HCEC 1CT (cell line): Measurements from ENCODE around the gene CKAP5.
"Not testable (repeated sequence)": the region's sequence is repeated elsewhere in the genome, so short reads cannot be mapped to it uniquely, and the experiment has no call there.

Experiments used
- DNase-seq: peaks from one replicate; pipeline ENCODE4 v3.0.0-alpha.2; 2017

The CKAP5 gene

DNA sequence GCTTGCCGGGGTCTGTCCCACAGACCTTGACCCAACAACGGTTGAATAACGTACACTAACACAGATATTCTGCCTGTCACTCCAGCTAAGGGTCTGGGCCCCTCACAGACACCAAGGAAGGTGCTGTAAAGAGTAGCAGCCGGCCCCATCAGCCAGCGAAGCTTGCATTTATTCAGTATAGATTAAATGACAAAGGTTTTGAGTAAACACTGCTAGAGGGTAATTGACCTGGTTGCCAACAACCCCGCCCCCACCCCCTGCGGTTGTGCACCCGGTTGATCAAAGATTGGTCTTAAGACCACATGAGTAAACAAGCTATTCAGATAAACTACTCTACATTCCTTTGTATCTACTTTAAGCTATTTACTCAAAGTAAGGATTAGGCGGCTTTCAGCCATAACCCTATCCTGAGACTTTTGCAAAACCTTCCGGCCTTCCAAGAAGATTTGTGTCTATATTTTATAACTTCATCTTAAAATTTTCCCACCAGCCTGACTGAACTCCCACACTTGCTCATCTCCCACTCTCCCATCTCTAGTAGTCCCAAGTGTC lies 4.8 kb upstream of the CKAP5 start:
- no peak for DNase-seq

DNA sequence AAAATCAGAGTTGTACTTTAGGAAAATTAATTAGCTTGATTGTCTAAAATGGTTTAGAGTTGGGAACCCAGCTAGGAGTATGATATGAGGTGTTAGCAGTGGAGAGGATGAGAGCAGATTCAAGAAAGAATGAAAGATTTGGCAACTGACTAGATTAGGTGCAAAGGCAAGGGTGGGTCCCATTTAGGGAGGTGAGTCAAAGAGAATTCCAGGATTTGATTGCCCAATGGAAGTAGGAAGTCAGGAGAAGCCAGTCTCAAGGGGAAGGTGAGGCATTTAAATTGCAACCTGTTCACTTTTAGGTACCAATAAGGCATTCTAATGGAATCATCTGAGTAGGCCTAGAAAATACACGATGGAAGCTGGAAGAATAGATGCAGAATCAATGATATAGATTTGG lies 3.6 kb upstream of the CKAP5 start:
- DNase-seq: no peak

DNA sequence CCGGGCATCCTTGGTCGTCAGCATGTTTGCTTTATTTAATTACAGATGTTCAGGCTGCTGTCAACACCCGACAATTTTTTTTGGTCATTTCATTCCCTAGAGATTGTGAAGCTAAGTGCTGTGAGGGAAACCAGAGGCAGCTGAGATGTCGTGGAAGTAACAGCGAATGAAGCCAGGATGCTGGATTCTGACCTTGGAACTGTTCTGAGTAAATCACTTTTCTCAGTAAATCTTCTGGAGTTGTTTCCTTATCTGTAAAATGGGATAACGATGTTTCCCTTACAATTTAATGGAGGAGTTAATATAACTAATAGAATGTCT lies 390 bp upstream of the CKAP5 start:
- DNase-seq: peak; percentile 20

DNA sequence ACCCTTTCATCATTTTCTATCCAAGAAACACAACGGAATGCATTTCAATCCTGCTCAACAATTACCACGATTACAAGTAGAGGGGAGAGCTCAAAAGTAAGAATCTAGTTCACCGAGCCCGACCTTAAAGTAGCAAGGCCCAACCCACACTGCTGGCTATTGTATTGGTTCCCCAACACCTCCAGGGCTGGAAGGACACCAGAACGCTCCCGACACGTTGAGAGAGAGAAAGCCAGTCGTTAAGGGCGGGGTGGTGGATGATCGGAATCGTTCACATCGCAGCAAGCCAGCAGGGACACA lies 690 bp downstream of the CKAP5 start:
- no peak for DNase-seq

DNA sequence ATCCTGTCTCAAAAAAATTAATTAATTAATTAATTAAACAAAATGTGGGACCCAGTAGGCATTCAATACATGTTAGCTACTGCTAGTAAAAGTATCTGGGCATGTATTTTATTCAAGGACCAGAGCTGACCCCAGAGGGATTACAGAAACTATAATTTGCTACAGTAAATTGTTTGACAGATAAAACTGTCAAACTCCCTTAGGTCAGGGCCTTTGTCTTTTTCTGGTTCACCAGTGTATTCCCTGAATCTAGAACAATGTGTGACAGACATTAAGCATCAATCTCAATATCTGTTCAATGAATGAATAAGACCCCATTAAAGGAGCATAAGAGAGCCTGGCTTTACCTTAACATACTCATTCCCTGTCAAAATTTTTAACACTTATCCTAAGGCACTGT lies 6.0 kb downstream of the CKAP5 start:
- DNase-seq: no peak

DNA sequence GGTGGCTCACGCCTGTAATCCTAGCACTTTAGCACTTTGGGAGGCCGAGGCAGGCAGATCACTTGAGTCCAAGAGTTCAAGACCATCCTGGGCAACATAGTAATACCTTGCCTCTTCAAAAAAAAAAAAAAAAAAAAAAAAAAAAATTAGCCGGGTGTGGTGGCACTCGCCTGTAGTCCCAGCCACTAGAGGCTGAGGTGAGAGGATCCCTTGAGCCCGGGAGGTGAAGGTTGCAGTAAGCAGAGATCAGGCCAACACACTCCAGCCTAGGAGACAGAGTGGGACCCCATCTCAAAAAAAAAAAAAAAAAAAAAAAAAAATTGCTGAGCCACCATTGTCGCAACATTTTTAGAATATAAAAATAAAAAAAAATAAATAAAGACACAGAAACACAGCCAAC lies 7.6 kb downstream of the CKAP5 start:
- no peak for DNase-seq

DNA sequence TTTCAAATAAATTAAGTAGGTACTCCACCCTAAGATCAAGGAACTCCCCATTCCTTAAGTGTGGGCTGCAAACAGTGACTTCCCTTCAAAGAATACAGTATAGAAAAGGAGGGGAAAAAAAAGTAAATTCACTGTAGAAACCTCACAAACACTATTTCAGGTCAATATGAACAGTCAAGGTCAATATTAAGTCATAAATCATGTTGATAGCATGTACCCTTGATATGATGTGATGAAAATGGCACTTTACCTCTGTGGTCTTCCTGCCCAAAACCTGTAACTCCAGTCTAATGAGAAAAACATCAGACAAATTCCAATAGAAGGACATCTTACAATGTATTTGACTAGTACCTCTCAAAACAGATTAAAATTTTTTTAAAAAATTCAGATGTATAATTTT lies 8.2 kb downstream of the CKAP5 start:
- no peak for DNase-seq

DNA sequence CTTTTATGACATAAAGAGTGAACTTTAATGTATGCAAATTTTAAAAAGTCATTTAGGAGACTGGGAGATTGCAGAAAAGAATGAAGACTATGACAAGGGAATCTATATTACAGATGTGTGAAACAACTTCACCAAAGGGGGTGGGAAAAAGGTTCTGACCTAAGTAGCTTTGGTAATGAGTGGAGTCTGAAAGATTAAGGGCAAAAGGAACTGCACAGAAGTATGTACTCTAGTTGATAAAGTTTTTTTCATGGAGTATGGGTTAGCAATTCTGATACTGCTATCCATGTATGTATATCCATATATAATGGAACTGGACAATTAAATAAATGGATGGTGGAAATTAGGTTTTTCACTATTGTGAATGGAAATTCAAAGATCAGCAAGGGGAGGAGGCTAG lies 9.2 kb downstream of the CKAP5 start:
- DNase-seq: no peak

DNA sequence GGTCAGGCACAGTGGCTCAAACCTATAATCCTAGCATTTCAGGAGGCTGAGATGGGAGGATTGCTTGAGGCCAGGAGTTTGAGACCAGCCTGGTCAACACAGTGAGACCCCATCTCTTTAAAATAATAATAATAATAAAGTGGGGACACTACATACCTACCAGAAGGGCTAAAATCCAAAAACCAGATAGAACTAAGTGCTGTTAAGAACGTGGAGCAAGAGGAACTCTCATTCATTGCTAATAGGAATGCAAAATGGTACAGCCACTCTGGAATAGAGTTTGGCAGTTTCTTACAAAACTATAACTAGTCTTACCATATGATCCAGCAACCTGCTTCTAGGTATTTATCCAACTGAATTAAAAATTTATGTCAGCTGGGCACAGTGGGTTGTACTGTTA lies 9.6 kb downstream of the CKAP5 start:
- no peak for DNase-seq

DNA sequence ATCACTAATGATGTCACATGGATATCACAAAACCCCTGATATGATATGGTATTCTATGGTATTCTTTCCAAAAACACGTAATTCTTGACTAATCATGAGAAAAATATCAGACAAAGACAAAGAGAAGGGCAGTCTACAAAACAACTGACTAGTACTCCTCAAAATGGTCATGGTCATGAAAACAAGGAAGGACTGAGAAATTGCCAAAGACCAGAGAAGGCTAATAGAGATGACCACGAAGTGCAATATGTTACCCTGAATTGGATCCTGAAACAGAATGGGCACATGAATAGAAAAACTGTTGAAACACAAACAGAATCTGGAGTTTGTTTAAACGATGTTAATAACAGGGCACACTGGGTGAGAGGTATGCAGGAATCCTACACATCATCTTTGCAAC lies 10.2 kb downstream of the CKAP5 start:
- no peak for DNase-seq

DNA sequence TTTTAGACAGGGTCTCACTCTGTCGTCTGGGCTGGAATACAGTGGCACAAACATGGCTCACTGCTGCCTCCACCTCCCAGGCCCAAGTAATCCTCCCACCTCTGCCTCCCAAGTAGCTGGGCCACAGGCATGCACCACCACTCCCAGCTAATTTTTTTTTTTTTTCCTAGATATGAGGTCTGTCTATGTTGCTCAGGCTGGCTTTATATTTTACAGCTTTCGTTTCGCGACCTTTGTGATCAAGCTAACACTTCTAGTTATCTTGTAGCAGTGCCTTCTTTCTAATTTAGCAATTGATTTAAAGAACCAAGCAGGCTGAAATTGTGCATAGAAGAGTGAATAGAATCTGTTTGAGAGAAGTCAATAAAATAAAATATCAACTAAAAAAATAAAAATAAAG lies 11.3 kb downstream of the CKAP5 start:
- no peak for DNase-seq

DNA sequence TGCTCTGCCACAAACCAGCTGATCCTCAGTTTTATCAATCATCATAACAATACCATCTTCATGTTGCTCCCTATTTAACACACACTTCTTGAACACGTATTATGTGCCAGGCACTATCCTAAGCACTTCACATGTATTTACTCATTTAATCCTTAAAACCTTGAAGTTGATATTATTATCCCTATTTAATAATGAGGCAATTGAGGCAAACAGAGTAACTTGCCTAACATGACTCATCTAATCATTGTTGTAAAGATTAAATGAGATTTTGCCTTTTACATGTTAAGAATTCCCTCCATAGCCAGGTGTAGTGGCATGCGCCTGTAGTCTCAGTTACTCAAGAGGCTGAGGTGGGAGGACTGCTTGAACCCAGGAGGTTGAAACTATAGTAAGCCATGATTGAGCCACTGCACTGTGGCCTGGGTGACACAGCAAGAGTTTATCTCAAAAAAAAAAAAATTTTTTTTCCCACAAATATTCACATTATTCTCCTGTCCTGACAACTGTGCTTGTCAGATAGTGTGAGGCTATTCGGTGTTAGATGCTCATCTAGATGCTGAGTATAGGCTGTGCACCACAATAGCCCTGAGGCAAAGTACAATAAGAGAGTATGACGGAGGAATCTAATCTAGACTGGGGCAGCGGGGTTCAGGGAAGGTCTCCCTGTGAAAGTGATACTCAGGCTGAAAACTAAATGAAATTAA lies 13.4 kb downstream of the CKAP5 start:
- no peak for DNase-seq

DNA sequence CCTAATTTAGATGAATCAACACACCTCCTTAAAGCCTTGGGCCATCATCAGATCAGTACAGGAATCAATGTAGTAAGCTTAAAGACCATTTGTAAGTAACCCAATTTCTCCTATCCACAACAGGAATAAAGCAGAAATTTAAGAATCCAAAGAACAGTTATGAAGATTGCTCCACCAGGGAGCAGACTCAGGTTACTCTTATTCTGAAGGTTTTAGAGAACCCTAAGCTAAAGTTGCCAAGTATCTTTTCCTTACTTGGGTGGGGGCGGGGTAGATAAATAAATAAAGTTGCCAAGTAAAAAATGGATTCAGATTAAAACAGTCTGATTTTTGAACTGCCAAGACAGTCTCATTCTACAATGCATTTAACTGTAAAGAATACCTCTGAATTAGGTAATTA lies 18.1 kb downstream of the CKAP5 start:
- no peak for DNase-seq

DNA sequence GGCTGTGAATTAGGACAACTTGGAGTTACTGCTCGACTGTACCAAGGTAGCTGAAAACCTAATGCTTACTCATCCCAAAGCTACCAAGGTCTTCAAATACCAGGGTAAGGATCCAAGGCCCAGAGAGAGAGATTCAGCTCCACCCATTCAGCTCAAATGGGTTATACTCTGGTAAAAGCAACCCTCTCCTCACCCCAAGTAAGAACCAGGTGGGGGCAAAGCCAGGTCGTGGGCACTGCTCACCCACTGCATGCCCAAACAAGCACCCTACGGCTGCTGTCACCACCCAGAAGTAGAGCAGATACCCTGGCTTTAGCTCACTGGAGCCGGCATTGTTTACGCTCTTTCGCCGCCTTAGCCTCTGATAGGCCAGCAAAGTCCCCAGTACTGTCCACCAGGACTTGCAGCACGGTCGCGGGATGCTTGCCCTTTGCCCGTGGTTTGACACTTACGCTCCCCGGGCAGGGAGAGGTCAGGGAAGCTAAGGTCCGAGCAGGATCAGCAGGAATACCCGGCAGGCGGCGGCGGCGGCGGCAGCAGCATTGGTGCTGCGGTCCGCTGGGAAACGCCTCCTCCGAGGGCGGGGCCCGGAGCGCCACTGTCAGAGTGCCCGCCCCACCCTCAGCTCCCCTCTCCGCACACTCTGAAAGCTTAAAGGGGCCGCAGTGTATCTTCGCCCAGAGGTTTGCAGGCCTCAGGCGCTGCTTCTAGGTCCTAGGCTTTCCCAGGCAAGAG lies 19.6 kb downstream of the CKAP5 start:
- peak; percentile 86 for DNase-seq

DNA sequence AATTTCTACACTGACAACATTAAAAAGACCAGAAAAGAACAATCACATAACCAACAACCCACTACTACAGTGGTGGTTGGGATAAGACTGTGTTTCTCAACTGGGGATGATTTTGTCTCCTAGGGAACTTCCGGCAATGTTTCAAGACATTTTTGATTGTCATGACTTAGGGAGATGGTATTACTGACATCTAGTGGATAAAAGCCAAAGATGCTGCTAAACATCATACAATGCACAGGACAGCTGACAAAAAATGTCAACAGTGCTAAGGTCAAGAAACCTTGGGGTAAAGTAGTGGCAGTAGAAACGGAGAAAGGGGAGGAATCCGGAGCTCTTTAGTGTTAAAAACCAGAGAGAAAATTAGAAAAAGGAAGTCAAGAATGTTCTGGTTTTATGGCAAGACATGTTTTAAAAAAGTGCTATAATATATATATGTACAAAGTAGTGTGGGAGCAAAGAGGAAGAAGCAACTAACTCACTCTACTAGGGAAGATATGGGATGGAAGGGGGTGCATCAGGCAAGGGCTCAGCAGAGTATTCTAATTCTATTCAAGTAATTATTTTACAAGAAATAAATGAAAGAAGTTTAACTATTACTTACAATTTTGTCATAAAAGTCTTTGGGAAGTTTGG lies 37.2 kb downstream of the CKAP5 start:
- peak; percentile 36 for DNase-seq

DNA sequence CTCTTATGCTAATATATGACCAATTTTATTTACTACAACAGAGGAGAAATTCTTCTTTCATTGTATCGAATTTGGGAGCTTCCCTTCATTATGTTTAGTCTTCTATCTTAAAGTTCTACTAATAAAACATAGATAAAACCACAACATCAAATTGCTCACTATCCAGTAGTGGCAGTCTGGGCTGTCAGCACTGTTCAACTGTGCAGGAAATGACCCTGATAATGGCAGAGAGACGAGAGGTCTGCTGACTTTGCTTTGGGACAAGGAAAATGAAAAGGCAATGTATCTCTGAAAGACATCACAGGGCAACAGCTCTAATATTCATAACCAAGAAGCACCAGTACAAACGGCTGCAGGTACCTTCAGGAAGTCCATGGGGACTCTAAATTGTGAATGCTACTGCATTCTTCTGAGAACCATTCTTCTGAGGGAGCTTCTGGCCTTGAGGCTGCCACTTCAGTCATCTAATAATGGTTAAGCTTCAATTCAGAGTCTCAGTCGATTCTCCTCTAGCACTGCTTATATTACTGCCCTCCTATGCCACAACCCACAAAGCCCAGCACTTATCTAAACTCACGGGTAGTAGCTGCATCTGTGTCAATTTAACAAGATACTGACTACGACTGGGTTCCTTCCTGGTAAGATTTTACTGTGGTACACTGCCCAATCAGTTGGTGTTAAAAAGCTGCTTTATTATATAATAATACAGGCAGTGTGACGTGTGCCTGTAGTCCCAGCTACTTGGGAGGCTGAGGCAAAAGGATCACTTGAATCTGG lies 44.2 kb downstream of the CKAP5 start:
- no peak for DNase-seq

DNA sequence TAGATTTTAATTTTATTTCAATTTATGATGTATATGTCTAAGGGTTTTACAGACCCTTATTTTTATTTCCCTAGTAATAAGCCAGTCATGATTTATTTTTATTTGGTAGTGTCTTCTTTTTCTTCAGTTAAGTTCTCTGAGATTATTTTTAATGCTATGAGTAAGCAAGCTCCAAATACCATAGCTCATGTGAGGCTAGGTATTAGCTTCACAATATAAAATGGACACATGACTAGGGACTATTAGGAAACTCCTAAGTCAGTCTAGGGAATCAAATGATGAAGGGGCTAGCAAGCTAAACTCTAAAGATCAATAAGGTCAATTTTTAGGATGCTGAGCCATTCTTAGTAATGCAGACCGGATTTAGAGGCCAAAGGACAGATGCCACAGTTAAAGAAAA lies 45.9 kb downstream of the CKAP5 start:
- peak; percentile 45 for DNase-seq

DNA sequence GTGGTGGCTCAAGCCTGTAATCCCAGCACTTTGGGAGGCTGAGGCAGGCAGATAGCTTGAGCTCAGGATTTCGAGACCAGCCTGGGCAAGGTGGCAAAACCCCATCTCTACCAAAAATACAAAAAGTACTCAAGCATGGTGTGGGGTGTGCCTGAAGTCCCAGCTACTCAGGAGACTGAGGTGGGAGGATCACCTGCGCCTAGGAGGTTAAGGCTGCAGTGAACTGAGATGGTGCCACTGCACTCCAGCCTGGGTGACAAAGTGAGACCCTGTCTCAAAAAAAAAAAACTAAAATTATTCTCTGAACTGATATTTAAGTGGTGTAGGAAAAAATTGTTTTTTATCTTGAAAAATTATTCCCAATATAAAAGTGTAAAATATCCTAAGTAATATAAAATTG lies 46.4 kb downstream of the CKAP5 start:
- not testable (repeated sequence) for DNase-seq

DNA sequence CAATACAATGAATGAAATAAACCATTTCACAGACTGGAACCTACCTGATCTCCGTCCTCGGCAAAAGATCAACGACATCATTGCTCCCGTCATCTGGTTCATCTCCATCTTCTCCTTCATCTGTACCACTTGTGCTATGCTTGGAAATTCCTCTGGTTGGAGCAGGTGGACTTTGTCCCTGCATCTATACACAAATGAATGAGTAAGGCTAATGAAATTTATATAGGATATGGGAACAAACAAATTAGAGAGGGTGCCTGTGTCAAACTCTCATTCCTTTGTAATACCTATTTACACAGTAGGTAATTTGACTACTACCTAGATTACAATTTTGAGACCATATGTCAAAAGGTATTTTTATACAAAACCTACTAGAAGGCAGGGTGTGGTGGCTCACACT lies 67.7 kb downstream of the CKAP5 start:
- no peak for DNase-seq

DNA sequence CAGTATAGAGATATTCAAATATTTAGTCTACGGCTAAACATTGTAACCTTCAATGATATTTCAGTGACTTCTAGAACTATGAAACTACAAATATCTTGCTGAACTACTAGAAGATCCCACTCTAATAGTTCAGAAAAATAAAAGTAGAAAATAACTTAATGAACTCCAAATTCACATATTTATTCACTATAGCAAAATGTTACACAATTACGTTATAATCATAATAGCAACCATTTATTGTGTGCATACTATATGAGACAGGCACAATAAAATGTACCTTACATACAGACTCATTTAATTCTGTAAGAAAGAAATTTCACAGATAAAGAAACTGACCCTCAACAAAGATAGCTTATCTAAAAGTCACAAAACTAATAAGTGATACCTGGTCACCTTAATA lies 69.2 kb downstream of the CKAP5 start:
- DNase-seq: no peak

DNA sequence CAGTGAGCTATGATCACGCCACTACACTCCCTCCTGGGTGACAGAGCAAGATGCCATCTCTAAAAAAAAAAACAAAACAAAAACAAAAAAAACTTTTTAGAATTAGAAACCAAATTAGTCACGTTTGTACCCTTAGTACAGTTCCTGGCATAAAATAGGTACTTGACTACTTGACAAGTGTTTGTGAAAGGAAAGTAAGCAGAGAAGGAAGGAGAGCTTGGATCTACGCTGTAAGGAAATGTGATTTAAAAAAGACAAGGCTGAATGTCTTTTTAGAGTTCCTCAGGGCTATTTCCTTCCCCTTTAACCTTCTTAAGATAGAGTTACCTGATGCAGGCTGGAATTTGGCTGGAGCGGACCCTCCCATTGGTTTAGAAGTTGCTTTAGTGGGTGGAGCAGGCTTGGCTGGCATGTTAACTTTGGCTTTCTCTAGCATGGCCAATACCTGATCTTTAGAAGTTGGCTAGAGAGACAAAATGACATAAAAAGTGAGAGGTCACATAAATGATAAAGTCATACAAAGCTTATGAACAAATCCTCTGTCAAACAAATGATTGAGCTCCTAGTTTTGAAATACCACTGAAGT lies 76.4 kb downstream of the CKAP5 start:
- DNase-seq: no peak

DNA sequence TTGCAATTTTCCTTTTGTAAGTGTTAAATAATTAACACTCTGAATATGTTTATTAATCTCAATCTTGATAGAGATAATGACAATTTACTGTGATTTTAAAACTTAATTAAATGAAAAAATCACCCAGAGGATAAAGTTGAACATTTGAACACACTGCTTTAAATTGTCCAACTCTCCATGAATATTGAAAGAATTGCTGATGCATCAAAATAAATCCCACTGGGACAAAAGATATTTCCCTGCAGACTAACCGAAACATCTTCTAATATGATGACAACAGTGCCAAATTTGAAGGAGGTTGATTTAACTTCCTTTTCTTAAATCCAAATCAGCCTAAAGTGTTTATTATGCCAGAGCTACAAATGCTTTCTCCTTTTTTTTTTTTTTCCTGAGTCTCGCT lies 79.4 kb downstream of the CKAP5 start:
- no peak for DNase-seq

DNA sequence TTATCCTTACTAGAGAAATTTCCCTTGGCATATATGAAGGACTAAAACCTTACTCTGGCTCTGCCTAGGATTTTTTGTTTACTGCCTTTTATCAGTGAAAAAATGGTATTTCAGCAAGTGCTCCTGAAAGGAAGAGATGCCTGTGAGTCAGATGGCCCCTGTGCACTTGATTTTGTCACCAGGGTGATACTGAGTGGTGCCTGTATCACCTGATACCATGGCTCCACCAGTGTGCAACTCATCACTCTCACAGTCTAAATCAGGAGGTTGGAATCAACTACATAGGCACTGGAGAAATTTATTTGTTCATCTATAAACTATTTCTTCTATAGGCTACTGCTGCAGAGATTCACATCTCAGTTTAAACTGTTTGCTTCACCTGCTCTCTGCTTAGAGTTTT lies 83.8 kb downstream of the CKAP5 start:
- no peak for DNase-seq
